NCI-H345 (cell line): ENCODE results near the gene PAOX.

Source experiments
- DNase-seq: peaks from one replicate; lab custom pipeline; 2025; lab: John Stamatoyannopoulos, UW

PAOX gene

DNA sequence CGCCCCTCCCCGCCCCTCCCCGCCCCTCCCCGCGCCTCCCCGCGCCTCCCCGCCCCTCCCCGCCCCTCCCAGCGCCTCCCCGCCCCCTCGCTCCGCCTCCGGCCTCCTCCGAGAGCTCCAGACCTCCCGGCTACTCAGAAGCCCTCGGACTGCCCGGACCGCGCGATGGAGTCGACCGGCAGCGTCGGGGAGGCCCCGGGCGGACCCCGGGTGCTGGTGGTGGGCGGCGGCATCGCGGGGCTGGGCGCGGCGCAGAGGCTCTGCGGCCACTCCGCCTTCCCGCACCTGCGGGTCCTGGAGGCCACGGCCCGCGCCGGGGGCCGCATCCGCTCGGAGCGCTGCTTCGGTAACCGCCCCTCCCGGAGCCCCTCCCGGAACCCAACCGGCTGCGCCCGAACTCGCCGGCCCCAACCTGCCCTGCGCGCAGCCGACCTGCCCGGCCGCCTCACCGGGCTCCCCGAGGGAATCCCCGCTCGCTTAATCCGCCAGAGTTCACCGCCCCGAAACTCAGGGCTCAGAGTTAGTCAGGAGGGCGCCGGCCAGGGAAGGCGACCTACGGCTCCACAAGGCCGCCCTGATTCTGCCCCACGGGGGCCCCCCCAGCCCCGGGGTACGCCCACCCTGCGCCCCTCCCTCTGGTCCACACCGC is at the start of gene PAOX:
Gene PAOX (plus strand): TSS at position 111 of the 649 bp plus-strand sequence. CDS start 55 bp downstream, at position 166.
- peak; percentile 19 for DNase-seq

DNA sequence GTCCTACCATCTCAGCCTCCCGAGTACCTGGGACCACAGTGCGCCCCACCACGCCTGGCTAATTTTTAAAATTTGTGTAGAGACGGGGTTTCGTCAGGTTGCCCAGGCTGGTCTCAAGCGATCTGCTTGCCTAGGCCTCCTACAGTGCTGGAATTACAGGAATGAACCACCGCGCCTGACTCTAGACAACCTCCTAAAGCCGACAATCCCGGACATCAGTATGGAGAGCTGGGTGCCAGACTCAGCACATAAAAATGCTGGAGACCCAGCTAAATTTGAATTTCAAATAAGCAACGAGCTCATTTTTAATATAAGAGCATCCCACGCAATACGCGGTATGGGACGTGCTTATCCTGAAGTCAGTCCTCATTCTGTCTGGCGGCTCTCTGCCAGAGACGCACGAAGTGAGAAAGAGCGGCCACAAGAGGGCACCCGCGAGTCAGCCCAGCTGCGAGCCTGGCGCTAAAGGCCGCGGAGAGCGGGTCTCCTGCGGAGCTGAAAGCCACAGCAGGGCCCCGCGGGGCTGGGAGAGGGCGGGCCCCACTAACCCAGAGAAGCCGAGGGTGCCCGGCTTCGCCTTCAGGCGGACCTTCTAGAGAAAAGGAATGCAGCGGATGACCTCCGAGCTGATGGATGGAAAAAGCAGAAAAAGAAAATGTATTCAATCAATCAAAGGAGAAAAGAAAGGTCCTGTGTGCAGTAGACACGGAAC is 49.4 kb upstream of the PAOX start:
- DNase-seq, result peak; percentile 80

DNA sequence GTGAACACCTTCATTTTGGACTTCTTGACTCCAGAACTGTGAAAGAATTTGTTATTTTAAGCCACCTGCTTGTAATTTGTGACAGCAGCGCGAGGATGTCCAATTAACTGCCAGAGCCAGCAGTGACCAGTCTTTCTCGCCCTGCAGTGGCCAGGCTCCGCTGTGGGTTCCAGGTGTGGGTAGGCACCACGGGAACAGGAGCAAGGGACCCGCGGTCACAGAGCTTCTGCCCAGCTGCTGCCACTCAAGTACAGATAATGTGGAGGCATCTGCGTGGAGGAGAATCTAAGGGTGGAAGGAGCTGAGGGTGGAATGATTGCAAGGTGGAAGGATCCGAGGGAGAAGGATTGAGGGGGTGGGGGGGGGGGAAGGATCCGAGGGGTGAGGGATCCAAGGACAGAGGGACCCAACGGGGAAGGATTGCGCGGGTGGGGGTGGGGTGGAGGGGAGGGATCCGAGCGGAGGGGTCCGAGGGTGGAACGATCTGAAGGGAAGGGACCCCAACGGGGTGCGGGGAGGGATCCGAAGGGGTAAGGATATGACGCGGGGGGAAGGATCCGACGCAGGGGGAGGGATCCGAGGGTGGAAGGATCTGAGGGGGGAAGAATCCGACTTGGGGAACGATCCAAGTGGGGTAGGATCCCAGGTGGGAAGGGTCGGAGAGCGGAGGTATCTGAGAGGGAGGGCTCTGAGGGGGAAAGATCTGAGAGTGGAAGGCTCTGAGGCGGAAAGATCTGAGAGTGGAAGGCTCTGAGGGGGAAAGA is 45.9 kb upstream of the PAOX start:
- DNase-seq, result no peak

DNA sequence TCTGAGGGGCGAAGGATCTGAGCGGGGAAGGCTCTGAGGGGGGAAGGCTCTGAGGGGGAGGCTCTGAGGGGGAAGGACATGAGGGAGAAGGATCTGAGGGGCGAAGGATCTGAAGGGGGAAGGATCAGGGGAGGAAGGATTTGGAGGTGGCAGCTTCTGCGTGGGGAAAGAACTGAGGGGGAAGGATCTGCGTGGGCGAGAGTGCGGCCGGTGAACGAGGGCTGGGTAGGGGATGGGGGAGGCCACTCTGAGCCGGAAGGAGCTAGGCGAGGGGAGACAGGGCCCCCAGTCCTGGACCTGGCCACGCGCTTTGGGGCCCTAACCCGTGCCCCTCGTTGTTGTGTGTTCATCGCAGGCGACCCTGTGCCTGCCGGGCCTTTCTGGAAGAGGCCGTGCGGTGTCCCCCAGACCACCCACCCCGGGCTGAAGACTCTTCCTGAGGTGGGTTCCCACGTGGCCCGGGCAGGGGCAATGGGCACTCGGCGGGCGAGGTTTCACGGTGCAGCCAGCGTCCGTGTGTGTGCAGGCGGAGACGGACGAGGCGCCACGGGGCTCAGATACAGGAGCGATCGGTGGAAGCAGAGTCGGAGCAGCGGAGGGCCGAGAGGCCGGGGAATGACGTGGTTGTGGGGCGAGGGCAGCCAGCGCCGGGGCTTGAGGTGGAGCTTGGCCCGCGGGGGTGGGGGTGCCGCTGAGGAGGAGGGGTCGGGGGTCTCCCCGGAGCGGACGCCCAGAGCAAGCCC is 44.4 kb upstream of the PAOX start:
- no peak for DNase-seq

GRCh38 chr10:133335246-133336117 is 43.6 kb upstream of the PAOX start:
- no peak for DNase-seq

DNA sequence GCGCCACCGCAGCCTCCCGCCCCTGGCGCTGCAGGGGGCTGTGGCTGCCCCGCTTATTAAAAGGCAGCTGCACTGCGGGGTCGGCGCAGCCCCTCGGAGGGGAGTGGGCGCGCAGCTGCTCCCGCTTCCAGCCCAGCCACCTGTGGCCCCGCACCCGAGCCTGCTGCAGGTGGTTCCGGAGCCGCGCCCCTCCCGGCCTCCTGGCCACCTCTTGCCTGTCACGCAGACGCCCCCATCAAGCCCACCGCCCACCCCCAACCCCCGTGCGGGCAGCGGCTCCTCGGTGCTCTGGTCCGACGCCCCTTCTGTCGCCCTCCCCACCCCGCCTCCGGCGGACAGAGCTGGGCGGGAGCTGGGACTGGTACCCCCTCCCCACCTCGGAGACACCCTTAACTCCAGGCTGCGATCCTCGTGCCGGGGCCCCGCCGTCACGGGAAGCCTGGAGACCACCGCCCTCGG is 42.9 kb upstream of the PAOX start:
- no peak for DNase-seq

GRCh38 chr10:133336577-133337369 is 42.3 kb upstream of the PAOX start, which contains the start of gene CALY:
TSS of gene CALY (minus strand) at chr10:133336896. CDS start at chr10:133328989, 7,907 bp downstream.
- DNase-seq, result peak; percentile 60

- no peak for DNase-seq
Measured at GRCh38 chr10:133337370-133337725, 41.7 kb upstream of the PAOX start.

DNA sequence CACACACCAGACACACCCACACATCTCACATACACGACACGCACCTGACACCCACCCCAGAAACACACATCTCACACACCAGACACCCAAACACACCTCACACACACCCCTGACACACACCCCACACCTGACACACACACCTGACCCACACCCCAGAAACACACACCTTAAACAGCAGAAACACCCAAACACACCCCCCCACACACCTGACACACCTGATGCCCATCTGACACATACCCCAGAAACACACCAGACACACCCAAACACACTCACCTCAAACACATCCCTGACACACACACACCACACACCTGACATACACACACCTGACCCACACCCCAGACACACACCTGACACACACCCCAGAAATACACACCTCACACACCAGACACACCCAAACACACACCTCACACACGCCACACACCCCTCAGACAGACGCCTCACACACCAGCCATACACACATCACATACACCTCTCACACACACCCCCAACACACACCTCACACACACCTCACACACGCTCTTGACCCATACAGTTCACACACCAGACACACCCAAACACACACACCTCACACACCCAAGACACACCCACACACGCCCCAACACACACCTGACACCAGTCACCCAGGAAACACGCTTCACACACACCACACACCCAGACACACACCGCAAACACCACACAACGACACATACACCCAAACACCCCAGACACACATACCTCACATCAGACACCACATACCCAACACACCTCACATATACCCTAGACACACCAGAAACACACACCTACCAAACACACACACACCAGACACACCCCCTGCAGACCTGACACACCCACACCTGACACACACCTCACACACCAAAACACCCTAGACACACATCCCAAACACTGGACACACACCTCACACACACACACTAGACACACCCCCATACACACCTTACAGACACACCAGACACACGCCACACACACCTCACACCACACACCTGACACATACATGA is 40.7 kb upstream of the PAOX start:
- no peak for DNase-seq

- DNase-seq, result no peak
Measured at GRCh38 chr10:133339708-133340380, 39.2 kb upstream of the PAOX start.

GRCh38 chr10:133341983-133342382 is 37.1 kb upstream of the PAOX start:
- DNase-seq, result no peak

DNA sequence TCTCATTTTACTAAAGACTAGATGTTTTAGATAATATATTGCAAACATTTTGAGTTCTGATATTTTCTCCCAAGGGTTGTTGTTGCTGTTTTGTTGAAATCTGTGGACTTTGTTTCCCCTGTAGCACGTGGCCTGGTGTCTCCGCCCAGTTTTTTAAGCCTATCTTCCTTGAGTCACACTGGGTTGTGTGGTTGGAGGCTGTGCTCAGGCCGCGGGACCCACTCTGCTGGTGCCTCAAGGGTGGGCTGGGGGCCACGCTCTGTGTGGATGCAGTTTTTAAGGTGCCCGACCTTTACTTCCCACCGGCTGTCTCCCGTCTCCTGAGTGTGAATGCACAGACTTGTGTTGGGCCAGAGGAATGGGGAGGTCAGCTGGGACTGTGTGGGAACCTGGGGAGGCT is 36.1 kb upstream of the PAOX start:
- no peak for DNase-seq

GRCh38 chr10:133343558-133343957 is 35.5 kb upstream of the PAOX start:
- DNase-seq, result no peak

DNA sequence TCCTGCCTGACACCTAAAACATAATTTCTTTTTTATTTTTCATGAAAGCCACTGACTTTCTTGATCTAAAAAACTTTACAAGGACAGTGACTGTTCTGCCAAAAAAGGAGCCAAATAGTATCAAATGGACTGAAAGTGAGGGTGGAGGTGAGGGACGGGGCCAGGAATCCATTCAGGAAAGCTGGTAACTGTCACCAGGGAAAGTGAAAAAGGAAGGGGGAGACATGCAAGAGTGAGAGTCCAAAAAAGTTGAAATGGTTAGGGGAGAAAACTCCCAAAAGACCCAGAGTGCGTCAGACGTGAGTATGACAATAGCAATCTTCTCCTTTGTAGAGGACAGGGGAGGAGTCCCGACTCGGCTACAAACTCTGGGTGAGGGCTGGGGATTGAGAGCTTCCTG is 34.8 kb upstream of the PAOX start:
- DNase-seq, result no peak

- no peak for DNase-seq
Measured at GRCh38 chr10:133346413-133346812, 32.6 kb upstream of the PAOX start.

DNA sequence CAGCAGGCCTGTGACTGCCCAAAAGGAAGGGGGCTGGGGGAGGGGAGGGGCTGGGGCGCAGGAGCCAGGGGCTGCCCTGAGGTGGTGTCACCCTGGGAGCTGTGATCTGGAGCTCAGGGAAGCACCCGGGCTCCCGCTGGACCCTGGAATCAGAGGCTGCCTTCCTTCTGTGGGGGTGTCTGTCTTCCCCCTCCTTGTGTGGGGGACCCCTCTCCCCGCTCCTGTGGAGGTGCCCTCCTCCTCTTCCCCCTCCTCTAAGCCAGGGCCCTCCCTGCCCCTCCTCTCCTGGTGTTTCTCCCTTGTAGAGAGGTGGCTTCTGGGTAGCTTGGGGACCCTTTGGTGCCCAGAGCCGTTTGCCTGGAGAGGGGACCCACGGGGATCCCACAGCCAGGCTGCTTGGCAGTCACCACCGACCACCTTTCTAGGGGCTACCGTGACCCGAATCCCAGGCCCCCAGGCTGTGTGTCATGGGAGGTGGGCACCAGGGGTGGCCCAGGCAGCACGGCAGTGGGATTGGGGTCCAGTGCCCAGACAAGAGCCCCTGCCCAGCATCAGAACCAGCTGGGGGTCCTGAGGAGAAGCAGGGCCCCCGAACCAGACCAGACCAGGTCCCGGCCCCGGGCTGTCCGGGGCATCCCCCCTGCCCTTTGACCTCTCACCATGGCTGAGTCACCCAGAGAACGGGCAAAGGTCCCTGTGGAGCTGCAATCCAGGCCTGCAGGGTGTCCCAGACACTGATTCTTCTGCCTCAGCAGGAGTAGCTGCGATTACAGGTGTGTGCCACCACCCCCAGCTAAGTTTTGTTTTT is 31.1 kb upstream of the PAOX start:
- DNase-seq, result no peak

DNA sequence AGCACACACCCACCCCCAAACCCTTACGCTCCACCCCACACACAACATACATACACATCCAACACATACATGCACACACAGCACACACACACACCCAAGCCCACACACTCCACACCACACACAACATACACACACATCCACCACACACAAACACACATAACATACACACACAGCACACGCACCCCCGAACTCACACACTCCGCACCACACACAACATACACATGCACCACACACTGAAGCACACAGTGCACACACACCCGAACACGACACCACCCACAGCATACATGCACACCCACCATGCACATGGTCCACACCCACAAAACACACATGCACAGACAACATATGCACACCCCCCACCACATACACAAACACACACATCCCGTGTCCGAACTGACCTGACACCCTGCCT is 29.9 kb upstream of the PAOX start:
- no peak for DNase-seq

GRCh38 chr10:133349577-133350011 is 29.5 kb upstream of the PAOX start:
- DNase-seq, result no peak
